Fibroblast of lung (primary cell): ENCODE results near the gene FMNL2. TPM values are rescaled to one million over a fixed set of nuclear protein-coding genes. Genes with fewer than 3 reads are reported as not detected.

Source experiments
- DNase-seq, 2 donors: peaks; one replicate each; pipeline versions ENCODE4 v3.0.0 to v3.0.0-alpha.2; 2010; ENCODE audit warnings: low read depth in 2 of 2
- H2AFZ ChIP-seq: 2 replicates; pipeline ENCODE4 v1.5.1; 2012; ENCODE audit warnings: low read length, control low read depth, inconsistent platforms
- H3K27ac ChIP-seq: 2 replicates; pipeline ENCODE4 v1.5.1; 2011; ENCODE audit warnings: low read length, control low read depth; ENCODE audit not compliant: insufficient read depth
- H3K27me3 ChIP-seq: 2 replicates; pipeline ENCODE4 v1.5.1; 2011; ENCODE audit warnings: mild to moderate bottlenecking, low read length; ENCODE audit not compliant: control insufficient read depth, insufficient read depth
- H3K36me3 ChIP-seq: 2 replicates; pipeline ENCODE4 v1.5.1; 2011; ENCODE audit warnings: low read length; ENCODE audit not compliant: control insufficient read depth, insufficient read depth
- H3K4me1 ChIP-seq: 2 replicates; pipeline ENCODE4 v1.5.1; 2011; ENCODE audit warnings: low read length; ENCODE audit not compliant: control insufficient read depth, insufficient read depth; ENCODE audit errors: extremely low read depth
- H3K4me2 ChIP-seq: 2 replicates; pipeline ENCODE4 v1.5.1; 2011; ENCODE audit warnings: low read length, control low read depth; ENCODE audit not compliant: insufficient read depth; ENCODE audit errors: extremely low read depth
- H3K4me3 ChIP-seq, 4 experiments: fragments of 200-600 bp in 1 of 4; sonication (generic) in 1 of 4; replicated peaks in 1 of 4; 2 replicates each; pipeline ENCODE4 v1.5.1; 2011 to 2016; ENCODE audit warnings: low read length in 4 of 4, low read depth in 3 of 4, mild to moderate bottlenecking in 3 of 4, control low read depth in 2 of 4, inconsistent platforms in 1 of 4, mixed read lengths in 1 of 4; ENCODE audit not compliant: insufficient read depth in 1 of 4; ENCODE audit errors: control extremely low read depth in 1 of 4
- H3K79me2 ChIP-seq: 2 replicates; pipeline ENCODE4 v1.5.1; 2012; ENCODE audit warnings: mild to moderate bottlenecking, low read length, inconsistent platforms; ENCODE audit not compliant: control insufficient read depth, insufficient read depth
- H3K9ac ChIP-seq: 2 replicates; pipeline ENCODE4 v1.5.1; 2011; ENCODE audit warnings: mild to moderate bottlenecking, low read length, control low read depth; ENCODE audit not compliant: insufficient read depth
- H3K9me3 ChIP-seq: 2 replicates; pipeline ENCODE4 v1.5.1; 2012; ENCODE audit warnings: low read depth, low read length; ENCODE audit not compliant: control insufficient read depth, insufficient read depth
- H4K20me1 ChIP-seq: 2 replicates; pipeline ENCODE4 v1.5.1; 2011; ENCODE audit warnings: low read length; ENCODE audit not compliant: control insufficient read depth, insufficient read depth; ENCODE audit errors: extremely low read depth
- EZH2 ChIP-seq: IDR thresholded peaks from 2 replicates; pipeline ENCODE4 v1.5.1; 2012; ENCODE audit warnings: low read length, control low read depth, mild to moderate bottlenecking; ENCODE audit errors: missing control alignments
- polyA plus RNA-seq, 2 donors: library from polyadenylated mRNA; depleted of rRNA in 1 of 2; stranded (reverse) in 1 of 2; unstranded in 1 of 2; fragments of >200 nt; gene quantifications; 2 replicates each; pipeline ENCODE4 v1.2.1, GENCODE V29; 2011 to 2012; ENCODE audit warnings: missing spikeins in 1 of 2
- total RNA-seq: library from RNA; depleted of rRNA; stranded (reverse); fragments of >200 nt; gene quantifications from 2 replicates; pipeline ENCODE4 v1.2.1, GENCODE V29; 2014
- TF ChIP-seq, protein P1 (sequence below), 2 donors: IDR thresholded peaks in 1 of 2; conservative IDR thresholded peaks in 1 of 2; 1 replicate in 1 of 2; 2 replicates in 1 of 2; pipeline ENCODE4 v1.5.1; 2011 to 2012; ENCODE audit warnings: low read length in 2 of 2, control low read depth in 1 of 2, inconsistent platforms in 1 of 2, low read depth in 1 of 2, mild to moderate bottlenecking in 1 of 2

The FMNL2 gene
- total and polyA plus RNA-seq, 2 donors (not counting 1 experiment from before 2014, with no cell fraction given): 12.0 to 30.2 TPM

DNA sequence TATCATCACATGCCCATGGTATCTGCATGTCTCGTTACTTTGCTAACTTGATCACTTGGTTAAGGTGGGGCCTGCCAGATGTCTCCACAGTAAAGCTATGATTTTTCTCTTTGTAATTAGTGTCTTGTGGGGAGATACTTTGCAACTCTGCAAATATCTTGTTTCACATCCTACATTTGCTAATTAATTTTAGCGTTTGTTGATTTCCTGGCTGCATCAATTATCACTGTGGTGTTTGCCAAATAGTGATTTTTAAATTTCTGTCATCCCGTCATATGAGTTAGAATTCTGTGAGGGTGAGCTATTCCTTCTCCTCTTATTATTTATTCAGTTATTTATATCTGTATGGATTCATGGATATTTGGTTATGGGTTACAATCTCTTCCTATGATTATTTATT lies 161.4 kb downstream of the FMNL2 start:
- no peak for TF ChIP-seq EZH2
- TF ChIP-seq, protein P1, sequence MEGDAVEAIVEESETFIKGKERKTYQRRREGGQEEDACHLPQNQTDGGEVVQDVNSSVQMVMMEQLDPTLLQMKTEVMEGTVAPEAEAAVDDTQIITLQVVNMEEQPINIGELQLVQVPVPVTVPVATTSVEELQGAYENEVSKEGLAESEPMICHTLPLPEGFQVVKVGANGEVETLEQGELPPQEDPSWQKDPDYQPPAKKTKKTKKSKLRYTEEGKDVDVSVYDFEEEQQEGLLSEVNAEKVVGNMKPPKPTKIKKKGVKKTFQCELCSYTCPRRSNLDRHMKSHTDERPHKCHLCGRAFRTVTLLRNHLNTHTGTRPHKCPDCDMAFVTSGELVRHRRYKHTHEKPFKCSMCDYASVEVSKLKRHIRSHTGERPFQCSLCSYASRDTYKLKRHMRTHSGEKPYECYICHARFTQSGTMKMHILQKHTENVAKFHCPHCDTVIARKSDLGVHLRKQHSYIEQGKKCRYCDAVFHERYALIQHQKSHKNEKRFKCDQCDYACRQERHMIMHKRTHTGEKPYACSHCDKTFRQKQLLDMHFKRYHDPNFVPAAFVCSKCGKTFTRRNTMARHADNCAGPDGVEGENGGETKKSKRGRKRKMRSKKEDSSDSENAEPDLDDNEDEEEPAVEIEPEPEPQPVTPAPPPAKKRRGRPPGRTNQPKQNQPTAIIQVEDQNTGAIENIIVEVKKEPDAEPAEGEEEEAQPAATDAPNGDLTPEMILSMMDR (conservative IDR thresholded peaks at IDR 0.05 in 1 of 2, IDR thresholded peaks at IDR 0.05 in 1 of 2; ENCODE audit: low read depth in 1 of 2, low read length in 2 of 2): no peak
- no peaks in the 10 kb centered on the region for H4K20me1 ChIP-seq
- no peaks in the 10 kb centered on the region for H3K27me3 ChIP-seq
- H3K79me2 ChIP-seq: peaks cover 4% of the 10 kb centered on the region
- H3K36me3 ChIP-seq: no peaks in the 10 kb centered on the region
- H3K27ac ChIP-seq: no peak overlapping the region
- H3K4me3 ChIP-seq: no peak overlapping the region
- no peak overlapping the region for H2AFZ ChIP-seq
- H3K4me2 ChIP-seq: no peak overlapping the region
- H3K9me3 ChIP-seq: no peaks in the 10 kb centered on the region
- DNase-seq: no peak
- H3K4me1 ChIP-seq: peaks cover 2% of the 10 kb centered on the region
- H3K9ac ChIP-seq: no peak overlapping the region

DNA sequence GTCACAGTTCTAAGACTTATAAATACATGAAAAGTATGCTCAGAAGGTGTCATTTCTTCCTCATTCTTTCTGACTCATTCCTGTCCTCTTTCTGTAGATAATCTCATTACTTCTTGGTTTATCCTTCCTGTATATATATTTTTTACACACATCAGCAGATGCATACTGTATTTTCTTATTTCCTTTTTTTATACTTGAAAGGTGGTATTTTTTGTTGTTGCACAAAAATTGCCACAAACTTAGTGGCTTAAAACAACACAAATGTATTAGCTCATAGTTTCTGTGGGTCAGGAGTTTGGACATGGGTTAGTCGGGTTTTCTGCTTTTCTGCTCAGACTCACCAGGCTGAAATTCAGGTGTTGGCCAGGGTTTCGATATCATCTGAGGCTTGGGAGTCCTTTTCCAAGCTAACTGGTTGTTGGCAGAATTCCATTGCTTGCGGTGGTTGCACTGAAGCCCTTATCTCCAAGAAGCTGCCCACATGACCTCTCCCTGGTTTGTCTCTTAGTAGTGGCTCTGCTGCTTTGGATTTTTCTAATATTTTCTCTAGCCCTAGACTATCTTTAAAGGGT lies 162.6 kb downstream of the FMNL2 start:
- H3K79me2 ChIP-seq: peaks cover 4% of the 10 kb centered on the region
- H3K4me1 ChIP-seq: peaks cover 2% of the 10 kb centered on the region
- no peak overlapping the region for H3K4me2 ChIP-seq
- H3K4me3 ChIP-seq: no peak overlapping the region
- H4K20me1 ChIP-seq: no peaks in the 10 kb centered on the region
- peak; percentile 37 to 95 for DNase-seq
- H3K9ac ChIP-seq: no peak overlapping the region
- TF ChIP-seq, protein P1 (conservative IDR thresholded peaks at IDR 0.05 in 1 of 2, IDR thresholded peaks at IDR 0.05 in 1 of 2; ENCODE audit: low read depth in 1 of 2, low read length in 2 of 2): no peak
- TF ChIP-seq EZH2: no peak
- H3K27me3 ChIP-seq: no peaks in the 10 kb centered on the region
- no peaks in the 10 kb centered on the region for H3K9me3 ChIP-seq
- no peak overlapping the region for H3K27ac ChIP-seq
- no peaks in the 10 kb centered on the region for H3K36me3 ChIP-seq
- H2AFZ ChIP-seq: no peak overlapping the region

DNA sequence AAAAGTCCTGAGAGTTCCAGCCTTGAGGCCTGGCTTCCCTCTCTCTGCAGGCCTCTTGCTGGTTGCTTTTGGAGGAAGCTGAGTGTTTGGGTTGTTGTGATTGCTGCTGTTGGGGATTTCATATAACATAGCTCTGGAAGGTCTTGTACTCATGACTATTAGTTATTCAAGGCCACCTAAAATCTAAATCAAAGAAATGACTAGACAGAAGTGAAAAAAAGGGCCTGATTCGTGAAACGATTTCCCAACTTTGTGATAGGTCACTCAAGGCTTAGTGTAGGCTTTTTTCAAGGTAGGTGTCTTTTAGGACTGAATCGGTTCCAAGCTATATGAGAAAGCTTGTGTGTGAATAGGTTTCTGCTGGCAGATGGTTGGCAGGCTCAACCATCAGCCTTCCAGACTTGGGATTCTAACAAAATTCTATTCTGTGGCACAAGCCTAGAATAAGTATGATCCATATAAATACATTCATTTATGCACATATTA lies 164.4 kb downstream of the FMNL2 start:
- peak overlapping the region in 1 of 4 experiments; percentile 15 for H3K4me3 ChIP-seq
- no peak for DNase-seq
- no peaks in the 10 kb centered on the region for H4K20me1 ChIP-seq
- no peak for TF ChIP-seq EZH2
- TF ChIP-seq, protein P1 (conservative IDR thresholded peaks at IDR 0.05 in 1 of 2, IDR thresholded peaks at IDR 0.05 in 1 of 2; ENCODE audit: low read depth in 1 of 2, low read length in 2 of 2): no peak
- no peak overlapping the region for H2AFZ ChIP-seq
- H3K27me3 ChIP-seq: no peaks in the 10 kb centered on the region
- no peak overlapping the region for H3K27ac ChIP-seq
- H3K4me1 ChIP-seq: peaks cover 2% of the 10 kb centered on the region
- H3K9ac ChIP-seq: no peak overlapping the region
- H3K36me3 ChIP-seq: no peaks in the 10 kb centered on the region
- peaks cover 5% of the 10 kb centered on the region for H3K79me2 ChIP-seq
- H3K4me2 ChIP-seq: no peak overlapping the region
- no peaks in the 10 kb centered on the region for H3K9me3 ChIP-seq
